ENCODE data around the gene LRRC4C.

GRCh38 chr11:40170078-40170477 lies 1289.4 kb downstream of the LRRC4C start:
- TF ChIP-seq, protein P1, sequence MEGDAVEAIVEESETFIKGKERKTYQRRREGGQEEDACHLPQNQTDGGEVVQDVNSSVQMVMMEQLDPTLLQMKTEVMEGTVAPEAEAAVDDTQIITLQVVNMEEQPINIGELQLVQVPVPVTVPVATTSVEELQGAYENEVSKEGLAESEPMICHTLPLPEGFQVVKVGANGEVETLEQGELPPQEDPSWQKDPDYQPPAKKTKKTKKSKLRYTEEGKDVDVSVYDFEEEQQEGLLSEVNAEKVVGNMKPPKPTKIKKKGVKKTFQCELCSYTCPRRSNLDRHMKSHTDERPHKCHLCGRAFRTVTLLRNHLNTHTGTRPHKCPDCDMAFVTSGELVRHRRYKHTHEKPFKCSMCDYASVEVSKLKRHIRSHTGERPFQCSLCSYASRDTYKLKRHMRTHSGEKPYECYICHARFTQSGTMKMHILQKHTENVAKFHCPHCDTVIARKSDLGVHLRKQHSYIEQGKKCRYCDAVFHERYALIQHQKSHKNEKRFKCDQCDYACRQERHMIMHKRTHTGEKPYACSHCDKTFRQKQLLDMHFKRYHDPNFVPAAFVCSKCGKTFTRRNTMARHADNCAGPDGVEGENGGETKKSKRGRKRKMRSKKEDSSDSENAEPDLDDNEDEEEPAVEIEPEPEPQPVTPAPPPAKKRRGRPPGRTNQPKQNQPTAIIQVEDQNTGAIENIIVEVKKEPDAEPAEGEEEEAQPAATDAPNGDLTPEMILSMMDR (IDR thresholded peaks at IDR 0.05): no peak
- no peak for TF ChIP-seq POLR2A (IDR thresholded peaks at IDR 0.05)

All from gastroesophageal sphincter (tissue), 3 donors.